Adrenal gland (tissue), 5 donors: ENCODE results near the gene MYCBP2.

Experiments used
- CTCF ChIP-seq, 6 experiments: fragments of 450-650 bp in 4 of 6; fragments of 200-600 bp in 2 of 6; sonication (generic) in 1 of 6; IDR thresholded peaks; 1 replicate in 5 of 6; 2 replicates in 1 of 6; pipeline versions ENCODE4 v1.5.1 to v1.8.0; 2016 to 2021; ENCODE audit warnings: antibody characterized with exemption in 6 of 6, mild to moderate bottlenecking in 2 of 6, moderate library complexity in 1 of 6
- POLR2A ChIP-seq, 2 donors: fragments of 450-650 bp; IDR thresholded peaks; one replicate each; pipeline ENCODE4 v1.6.1; 2017; ENCODE audit warnings: antibody characterized with exemption in 2 of 2, mild to moderate bottlenecking in 2 of 2, moderate library complexity in 1 of 2
- donor health status: DM: no; HTN: no; CAD: no.

GRCh38 chr13:77359171-77359570 is 32.3 kb upstream of the MYCBP2 start:
- TF ChIP-seq POLR2A (IDR thresholded peaks at IDR 0.05), result no peak
- TF ChIP-seq CTCF (IDR thresholded peaks at IDR 0.05), result no peak
